GM19239 (cell line): ENCODE results near the gene TBPL1.
"Not testable (repeated sequence)": the region's sequence is repeated elsewhere in the genome, so short reads cannot be mapped to it uniquely, and the experiment has no call there.

Experiments
- DNase-seq: peaks from one replicate; pipeline ENCODE4 v3.0.0; 2011; ENCODE audit warnings: low spot score; ENCODE audit not compliant: insufficient read length
- FAIRE-seq: peaks from 2 replicates; lab custom pipeline; 2011; peaks lifted over from hg19 to GRCh38; lab: Jason Lieb, UNC

Gene TBPL1

DNA sequence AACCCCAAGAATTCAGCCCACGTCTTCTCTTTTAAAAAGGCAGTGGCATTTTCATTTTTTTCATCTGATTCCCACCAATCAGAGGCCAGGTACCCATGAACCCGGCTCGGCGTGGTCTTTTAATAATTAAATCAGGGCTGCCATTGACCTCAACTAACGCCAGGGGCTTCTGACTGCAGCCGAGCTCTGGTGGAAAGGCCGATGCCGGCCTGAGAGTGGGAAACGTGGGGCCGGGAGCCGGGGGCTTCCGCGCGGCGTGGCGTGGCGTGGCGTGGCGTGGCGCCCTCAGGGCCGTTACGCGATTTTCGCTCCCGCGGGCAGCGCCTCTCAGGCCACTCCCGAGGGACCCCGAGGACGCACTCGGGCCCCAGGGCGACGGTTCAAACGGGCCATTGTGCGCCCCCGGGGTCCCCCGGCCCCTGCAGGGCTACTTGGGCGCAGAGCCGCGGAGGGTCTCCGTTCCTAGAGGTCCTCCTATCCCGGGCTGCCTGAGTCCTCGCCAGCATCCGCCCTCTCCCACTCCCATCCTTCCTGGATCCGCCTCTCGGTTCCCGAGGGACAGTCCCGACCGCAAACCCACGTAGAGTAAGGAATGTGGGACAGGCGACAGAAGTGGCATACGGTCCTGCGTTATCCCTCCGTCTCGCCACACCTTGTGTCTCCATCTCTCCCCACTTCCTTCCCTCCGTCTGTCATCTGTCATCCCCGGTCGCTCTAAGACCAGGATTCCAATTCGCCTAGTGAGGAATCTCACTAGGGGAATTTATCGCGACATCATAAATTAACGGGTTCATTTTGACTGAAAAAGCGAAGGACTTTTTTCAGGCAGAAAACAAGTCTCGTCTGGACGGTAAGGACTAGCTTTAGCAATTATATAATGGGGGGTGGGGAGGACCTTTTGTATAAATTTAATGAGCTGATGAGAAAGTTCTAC is 876 bp upstream of the TBPL1 start:
- FAIRE-seq = peak; percentile 84
- peak; percentile 44 for DNase-seq

- DNase-seq (no peak), FAIRE-seq (peak; percentile 37)
Observed at GRCh38 chr6:133953634-133954415, 801 bp downstream of the TBPL1 start.

GRCh38 chr6:133954657-133955576 is 1.9 kb downstream of the TBPL1 start:
- no peak for DNase-seq
- no peak for FAIRE-seq

- FAIRE-seq (no peak), DNase-seq (no peak)
Observed at GRCh38 chr6:133955582-133956415, 2.8 kb downstream of the TBPL1 start.

- FAIRE-seq (no peak), DNase-seq (no peak)
Observed at GRCh38 chr6:133956416-133957049, 3.5 kb downstream of the TBPL1 start.

GRCh38 chr6:133957227-133957626 is 4.2 kb downstream of the TBPL1 start:
- no peak for DNase-seq
- FAIRE-seq = peak; percentile 33

DNA sequence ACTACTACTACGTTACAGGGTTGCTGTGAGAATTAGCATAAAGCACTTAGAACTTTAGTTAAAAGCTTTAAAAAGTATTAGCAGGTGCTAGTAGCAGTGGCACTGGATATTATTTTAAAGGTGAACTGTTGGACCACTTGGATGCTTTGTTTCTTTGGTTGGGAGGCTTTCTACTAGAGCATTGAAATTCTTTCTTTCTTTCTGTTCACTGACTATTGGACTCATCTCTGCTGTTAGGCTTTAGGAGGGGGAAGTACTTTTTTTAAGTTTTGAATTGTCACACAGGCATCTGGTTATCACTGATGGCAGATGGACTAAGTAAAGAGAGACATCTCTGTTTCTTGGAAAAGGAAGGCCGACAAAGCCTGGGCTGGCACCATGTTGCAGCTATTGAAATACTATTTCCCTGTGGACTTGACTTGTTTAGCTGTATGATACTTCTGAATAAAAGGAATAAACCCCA is 4.8 kb downstream of the TBPL1 start:
- FAIRE-seq (no peak), DNase-seq (no peak)

DNA sequence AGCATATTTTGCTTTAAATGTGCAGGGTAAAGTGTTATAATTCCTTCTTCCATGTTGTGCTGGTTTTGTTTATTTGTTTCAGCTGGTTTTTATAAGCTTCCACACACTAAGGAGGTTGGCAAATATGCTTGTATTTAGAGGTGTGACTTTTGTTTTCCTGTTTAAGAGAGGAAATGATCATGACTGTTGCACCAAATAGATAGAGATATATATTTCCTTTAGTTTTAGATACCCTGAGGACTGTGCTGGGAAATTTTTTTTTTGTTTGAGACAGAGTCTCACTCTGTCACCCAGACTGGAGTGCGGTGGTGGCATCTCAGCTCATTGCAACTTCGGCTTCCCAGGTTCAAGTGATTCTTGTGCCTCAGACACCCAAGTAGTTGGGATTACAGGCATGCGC is 5.8 kb downstream of the TBPL1 start:
- FAIRE-seq (peak; percentile 37), DNase-seq (no peak)

DNA sequence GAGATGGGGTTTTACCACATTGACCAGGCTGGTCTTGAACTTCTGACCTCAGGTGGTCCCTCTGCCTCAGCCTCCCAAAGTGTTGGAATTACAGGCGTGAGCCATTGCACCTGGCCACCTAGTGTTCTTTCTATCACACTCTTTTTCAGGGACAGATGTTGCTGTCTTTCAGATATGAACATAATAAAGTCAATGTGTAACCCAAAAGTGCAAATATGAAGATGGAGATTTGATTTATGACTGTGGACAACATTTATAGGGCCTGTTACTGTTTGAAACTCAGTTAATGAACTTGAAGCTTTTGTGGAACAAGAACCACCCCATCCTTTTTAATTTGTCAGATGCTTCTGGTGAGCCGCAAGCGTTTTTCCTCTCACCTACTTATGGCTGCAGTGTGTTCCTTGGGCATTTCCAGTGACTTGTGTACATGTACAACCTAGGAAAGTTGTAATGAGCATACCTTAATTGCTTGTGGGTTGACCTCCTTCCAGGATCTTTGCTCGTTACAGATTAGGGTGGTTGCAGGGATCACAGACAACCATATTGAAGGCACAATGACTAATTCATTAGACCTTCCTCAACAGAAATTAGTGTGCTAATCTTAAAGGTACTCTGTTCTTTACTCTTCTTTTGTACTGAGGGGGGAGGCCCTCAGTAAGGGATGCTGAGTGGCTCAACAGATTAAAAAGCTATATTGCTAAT is 6.8 kb downstream of the TBPL1 start:
- FAIRE-seq (no peak), DNase-seq (no peak)

- no peak for DNase-seq
- FAIRE-seq = no peak
Observed at GRCh38 chr6:133961831-133962230, 8.8 kb downstream of the TBPL1 start.

DNA sequence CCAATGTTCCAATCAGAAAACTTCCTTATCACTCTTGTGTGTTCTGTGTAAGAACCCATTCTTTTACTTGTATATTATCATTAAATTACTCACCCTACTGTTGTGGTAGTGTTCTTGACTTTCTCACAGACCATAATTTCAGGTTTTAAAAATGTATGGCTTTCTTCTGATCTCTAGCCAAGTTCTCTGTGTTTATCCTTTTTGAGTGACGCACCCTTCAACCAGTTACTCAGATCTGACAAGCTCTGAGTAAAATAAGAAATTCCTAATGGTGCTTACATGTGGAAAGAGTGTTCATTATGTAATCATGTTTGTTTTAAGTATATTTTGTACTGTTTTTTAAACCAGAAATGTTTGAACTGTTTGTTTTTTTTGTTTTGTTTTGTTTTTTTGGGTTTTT is 11.0 kb downstream of the TBPL1 start:
- no peak for DNase-seq
- FAIRE-seq = no peak

DNA sequence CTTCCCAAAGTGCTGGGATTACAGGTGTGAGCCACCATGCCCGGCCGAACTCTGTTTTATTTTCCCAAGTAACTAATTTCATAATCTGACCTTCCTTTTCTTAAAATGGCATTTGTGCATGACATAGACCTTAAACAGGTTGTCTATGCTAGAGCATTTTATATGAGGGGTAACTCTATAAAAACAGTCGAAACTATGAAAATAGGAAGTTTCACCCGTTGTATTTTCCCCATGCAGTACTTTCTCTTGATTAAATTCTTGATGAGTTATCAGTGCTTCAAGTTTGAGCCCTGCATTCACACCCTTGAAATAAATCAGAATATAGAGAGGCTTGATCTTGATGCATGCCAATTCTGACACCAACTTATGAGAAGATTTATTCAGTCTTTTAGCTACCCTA is 11.7 kb downstream of the TBPL1 start:
- no peak for FAIRE-seq
- no peak for DNase-seq

DNA sequence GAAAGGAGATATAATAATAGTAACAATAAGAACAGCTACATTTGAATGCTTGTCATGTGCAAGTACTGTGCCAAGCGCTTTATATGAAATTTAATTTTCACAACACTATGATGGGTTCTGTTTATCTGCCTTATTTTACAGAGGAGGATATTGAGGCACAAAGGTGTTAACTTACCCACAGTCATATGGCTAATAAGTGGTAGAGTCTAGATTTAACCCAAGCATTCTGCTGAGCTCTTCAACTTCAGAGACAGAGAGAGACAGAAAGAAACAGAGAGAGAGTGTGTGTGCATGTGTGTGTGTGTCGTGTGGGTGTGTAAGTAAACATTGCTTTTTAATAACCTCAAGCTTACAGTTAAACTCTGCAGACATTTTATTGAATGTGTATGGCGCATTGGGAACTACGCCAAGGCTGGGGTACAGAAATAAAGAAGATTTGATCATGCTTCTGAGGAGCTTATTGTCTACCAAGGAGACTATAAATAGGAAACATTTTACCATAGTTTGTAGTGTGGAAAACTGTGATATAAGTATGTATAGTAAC is 12.9 kb downstream of the TBPL1 start:
- DNase-seq = no peak
- no peak for FAIRE-seq

DNA sequence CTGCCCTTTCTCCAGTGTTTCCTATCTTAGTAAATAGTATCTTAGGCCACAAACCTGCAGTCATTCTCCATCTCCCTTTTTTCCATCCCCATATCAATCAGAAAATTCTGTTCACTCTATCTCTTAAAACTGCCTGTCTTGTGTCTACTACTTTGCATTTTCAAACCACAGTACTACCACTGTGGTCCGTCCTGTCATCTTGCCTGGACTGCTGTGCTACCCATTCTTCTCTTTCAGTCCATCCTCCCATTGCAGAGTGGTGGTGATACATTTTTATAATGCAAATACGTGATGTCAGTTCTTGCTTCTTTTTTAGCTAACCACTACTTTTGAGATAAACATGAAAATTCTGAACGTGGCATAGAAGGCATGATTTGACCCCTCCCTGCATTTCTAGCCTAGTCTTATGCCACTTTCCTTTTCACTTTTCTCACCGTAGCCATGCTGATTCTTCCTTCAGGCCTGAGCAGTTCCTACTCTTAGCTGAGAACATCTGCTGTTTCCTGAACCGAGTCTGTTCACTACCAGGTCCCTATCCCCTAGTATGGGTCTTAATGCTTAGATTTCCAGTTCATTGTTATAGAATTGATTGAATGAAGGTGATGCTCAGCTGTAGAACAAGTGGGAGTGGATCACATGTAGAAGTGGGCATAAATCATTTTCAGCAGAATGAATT is 13.8 kb downstream of the TBPL1 start:
- FAIRE-seq (peak; percentile 94), DNase-seq (peak; percentile 26)

GRCh38 chr6:133967347-133967746 is 14.3 kb downstream of the TBPL1 start:
- DNase-seq = no peak
- FAIRE-seq = no peak

DNA sequence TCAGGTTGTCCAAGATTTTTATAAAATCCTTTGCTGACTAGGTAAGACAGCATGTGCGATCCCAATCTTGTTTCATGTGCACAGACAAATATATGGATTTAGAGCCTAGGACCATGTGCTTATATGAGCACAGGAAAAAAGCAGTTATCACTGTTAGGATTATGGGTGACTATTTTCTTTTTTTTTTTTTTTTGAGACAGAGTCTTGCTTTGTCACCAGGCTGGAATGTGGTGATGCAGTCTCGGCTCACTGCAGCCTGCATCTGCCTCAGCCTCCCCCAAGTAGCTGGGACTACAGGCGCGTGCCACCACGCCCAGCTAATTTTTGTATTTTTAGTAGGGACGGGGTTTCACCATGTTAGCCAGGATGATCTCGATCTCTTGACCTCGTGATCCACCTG is 14.8 kb downstream of the TBPL1 start:
- not testable (repeated sequence) for FAIRE-seq, DNase-seq

DNA sequence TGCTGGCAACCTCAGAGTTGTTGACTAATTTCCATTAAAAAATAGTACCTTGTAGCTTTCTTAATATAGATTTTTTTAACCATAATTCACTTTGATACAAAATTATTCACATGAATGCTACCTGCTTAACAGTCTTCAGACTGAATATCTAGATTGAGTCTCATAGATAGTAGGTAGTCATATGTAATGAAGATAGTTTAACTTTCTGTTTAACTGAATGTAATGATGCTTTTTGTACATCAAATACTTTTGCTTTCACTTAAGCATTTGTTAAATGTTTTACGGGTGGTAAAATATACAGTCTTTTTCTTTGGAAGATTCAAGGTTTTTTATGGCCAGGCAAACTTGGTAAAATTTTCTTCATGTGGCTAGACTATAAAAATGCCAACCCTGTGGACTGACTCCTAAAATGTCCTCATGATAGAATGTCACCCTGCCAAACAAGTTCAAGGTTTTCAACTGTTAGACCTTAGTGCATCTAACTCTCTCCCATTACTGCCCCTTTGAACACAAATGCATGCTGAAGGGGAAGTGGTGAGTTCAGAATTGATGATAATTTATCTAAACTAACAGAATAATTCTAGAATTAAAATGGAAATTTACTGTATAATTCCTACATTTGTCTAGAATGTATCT is 16.4 kb downstream of the TBPL1 start:
- FAIRE-seq (peak; percentile 77), DNase-seq (no peak)
